SHP77 (cell line): ENCODE results near the gene RMDN3.
A peak's percentile ranks its signal among the peaks of the same experiment; 100 is the strongest.

Experiments
- DNase-seq, 2 experiments: peaks; one replicate each; lab custom pipeline; 2025; lab: John Stamatoyannopoulos, UW

RMDN3 gene, protein sequence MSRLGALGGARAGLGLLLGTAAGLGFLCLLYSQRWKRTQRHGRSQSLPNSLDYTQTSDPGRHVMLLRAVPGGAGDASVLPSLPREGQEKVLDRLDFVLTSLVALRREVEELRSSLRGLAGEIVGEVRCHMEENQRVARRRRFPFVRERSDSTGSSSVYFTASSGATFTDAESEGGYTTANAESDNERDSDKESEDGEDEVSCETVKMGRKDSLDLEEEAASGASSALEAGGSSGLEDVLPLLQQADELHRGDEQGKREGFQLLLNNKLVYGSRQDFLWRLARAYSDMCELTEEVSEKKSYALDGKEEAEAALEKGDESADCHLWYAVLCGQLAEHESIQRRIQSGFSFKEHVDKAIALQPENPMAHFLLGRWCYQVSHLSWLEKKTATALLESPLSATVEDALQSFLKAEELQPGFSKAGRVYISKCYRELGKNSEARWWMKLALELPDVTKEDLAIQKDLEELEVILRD

DNA sequence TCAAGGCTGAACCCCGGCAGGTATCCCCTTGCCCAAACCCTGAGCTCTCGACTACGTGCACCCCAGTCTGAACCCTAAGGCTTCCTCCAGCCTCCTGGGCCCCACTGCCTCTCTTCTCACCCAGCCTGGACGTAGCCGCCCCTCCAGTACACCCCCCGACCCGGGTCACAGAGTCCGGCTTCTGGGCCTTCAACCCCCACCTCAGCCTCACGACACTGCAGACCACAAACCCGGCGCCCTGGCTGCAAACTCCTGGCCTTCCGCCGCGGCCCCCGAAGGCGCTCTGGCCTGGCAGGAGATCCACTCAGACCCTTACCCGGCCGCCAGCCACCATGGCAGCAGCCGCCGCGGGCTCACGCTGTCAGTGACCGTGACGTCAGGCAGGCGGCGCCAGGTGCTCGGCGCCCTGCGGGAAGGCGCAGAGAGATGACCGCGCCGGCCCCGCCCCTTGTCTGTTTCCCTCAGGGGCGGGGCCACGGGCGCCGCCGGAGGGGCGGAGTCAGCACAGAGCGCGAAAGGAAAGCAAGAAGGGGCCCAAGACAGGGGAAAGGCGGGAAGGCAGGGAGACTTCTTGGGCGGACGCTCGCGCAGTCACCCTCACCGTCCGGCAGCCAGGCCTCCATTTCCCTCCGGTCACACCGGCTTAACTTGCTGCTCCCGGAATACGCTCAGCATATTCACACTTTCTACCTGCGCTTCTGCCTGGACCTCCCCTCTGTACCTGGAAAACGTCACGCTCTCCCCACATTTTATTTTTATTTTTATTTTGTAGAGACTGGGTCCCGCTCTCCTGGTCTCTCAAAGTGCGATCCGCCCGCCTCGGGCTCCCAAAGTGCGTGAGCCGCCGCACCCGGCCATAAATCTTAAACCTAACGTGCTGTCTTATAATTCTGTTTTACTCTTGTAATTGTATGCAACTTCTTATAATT is at the start of gene RMDN3:
RMDN3 (minus strand) TSS at position 372 of the 929 bp plus-strand sequence. CDS start 471 bp downstream, outside the sequence.
- DNase-seq, result peak; percentile 87 to 89

DNA sequence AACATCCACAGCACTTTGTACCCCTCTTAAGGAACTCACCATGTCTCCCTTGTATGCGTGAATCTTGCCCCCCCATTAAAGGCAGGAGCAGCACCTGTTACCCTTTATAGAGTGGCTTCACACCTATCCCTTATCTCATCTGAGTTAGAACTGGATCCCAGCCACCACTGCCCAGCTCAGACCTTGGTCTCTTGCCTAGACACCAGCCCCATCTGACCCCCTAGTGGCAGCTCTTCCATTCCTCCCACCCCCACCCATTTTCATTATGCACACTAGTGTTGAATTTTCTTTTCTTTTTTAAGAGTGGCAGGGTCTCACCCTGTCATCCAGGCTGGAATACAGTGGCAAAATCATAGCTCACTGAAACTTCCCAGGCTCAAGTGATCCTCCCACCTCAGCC is 48.6 kb upstream of the RMDN3 start:
- DNase-seq, result no peak

DNA sequence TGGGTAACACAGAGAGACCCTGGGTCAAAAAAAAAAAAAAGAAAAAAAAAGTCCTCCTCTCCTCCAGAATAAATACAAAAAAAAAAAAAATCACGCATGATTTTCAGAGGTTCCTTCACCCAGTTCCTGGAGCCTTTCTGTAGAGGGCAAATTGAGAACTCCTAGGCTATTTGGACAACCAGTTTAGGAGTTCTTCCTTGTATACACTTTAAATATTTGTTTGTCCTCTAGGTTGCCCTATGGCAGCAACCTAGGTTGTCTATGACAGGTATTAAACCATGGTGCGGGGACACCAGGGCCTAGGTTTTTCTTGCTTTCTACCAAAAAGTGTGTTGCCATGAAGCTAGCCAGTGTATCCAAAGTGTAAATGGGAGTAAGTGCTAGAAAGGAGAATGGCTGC is 48.0 kb upstream of the RMDN3 start:
- DNase-seq, result no peak

DNA sequence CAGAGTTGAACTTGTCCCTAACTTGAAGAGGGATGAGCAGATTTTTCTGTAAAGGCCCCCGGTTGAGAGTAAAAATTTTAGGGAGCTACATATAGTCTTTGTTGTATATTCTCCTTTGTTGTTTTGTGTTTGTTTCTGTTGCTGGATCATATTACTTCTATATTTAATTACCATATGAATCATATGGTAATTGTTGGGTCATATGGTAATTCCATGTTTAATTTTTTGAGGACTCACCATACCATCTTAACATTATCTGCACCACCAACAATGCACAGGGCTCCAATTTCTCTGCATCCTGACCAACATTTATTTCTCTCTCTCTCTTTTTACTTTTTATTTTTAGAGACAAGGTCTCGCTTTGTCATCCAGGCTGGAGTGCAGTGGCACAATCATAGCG is 44.5 kb upstream of the RMDN3 start:
- DNase-seq, result no peak

DNA sequence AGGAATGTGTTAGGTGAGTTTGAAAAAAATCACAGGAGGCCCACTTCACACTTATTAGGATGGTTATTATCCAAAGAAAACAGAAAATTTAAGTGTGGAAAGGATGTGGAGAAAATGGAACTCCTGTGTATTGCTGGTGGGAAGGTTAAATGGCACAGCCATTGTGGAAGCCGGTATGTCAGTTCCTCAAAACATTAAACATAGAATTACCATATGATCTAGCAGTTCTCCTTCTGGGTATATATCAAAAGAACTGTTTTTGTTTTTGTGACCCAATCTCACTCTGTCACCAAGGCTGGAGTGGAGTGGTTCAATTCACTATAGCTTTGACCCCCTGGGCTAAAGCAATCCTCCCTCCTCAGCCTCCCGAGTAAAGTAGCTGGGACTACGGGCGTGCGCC is 41.5 kb upstream of the RMDN3 start:
- DNase-seq, result no peak

DNA sequence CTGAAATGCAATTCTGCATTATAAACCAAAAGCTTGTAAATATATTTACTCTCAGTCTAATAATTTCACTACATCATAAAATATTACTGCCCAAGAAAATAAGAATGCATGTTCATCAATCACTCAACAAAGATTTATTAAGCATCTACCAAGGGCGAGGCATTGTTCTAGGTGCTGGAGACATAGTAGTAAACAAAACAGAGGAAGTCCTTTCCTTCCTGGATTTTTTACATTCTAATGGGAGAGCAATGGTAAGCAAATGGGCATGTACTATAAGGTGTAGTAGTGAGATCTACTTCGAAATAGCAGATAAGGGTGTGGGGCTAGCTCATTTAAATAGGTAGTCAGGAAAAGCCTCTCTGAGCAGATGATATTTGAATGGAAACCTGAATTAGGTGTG is 41.0 kb upstream of the RMDN3 start:
- DNase-seq, result no peak

DNA sequence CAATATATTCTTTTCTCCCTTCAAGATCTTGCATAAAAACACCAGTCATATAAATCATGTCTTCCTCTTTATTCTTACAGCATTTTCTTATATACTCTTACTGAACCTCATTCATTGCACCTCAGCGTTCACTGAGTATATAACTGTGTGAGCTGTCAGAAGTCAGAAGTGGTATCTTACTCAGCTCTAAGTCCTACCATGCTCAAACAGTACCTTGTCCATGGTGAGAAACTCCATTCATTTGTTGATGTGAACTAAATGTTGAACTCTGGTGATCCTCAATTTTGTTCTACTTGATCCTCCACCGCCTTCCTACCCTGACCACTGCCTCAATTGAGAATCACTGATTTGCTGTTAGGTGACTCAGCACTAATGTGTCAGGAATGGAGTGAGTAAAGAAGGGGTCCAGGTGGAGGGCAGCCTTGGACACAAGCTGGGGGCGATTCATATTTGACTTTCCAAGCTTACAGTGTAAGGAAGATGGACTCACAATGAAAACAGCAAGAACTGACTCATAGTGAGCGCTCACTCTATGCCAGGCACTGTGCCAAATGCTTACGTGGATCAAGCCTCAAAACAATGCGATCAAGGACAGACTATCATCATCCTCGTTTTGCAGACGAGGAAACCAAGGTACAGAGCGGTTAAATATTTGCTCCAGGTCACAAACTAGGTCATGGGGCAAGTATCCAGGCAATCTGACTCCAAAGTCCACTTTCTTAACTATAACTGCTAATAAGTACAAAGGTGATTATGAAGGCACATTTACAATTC is 38.3 kb upstream of the RMDN3 start:
- peak; percentile 48 to 52 for DNase-seq

DNA sequence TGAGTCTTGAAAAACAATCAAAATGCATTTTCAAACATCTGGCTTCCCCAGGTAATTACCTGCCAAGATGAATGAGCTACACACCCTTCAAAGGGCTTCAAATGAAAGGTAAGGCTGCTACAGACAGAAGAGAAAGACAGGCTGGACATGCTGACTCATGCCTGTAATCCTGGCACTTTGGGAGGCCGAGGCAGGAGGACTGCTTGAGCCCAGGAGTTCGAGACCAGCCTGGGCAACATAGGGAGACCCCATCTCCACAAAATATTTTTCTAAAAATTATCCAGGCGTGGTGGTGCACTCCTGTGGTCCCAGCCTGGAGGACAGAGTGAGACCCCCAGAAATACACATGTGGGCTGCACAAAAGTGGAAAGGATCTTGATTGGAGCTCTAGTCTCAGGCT is 37.3 kb upstream of the RMDN3 start:
- no peak for DNase-seq

DNA sequence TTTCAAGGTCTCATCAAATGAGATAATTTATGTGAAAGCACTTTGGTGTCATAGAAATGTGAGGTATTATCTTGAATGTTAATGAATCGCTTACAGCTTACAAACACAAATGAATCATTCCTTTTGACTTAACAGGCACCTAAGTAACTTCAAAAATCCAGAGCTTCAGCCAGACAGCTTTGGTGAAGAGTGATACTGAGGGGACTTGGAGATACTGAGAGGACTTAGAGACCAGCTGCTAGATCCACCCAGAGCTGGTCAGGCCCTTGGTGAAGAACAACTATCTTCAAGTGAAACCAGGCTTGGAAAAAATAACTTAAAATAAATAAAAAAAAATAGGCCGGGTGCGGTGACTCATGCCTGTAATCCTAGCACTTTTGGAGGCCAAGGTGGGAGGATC is 35.7 kb upstream of the RMDN3 start:
- no peak for DNase-seq

DNA sequence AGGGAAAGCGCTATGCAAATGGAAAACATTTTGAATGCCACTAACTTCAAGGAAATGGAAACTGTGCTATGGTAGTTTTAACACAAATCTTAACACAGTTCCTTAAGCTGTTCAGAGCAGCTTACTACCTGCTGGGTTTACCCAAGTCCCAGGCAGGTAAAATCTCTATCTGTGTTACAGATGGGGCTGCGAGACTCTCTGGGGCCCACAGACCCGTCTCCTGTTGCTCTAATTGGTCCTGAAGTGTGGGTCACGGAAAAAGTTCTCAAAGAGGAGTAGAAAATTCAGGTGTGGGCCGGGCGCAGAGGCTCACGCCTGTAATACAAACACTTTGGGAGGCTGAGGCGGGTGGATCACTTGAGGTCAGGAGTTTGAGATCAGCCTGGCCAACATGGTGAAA is 34.9 kb upstream of the RMDN3 start:
- DNase-seq, result no peak

DNA sequence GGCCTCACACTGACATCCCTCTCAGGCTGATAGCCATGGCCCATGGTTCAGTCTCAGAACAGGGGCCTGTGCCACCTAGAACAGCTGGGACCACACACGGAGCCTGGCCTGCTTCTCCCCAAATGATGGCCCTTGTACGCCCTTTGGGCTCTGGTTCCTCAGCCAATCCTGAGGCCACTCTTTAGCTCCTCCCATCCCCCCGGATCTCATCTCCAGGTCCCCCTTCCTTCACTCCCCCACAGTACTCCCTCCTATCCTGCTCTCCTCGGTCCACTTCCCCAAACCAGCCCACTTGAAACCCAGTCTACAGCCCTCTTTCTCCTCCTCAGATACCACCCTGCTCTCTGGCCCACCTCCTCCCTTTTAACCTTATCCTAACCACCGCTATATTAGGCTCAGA is 34.1 kb upstream of the RMDN3 start:
- no peak for DNase-seq

DNA sequence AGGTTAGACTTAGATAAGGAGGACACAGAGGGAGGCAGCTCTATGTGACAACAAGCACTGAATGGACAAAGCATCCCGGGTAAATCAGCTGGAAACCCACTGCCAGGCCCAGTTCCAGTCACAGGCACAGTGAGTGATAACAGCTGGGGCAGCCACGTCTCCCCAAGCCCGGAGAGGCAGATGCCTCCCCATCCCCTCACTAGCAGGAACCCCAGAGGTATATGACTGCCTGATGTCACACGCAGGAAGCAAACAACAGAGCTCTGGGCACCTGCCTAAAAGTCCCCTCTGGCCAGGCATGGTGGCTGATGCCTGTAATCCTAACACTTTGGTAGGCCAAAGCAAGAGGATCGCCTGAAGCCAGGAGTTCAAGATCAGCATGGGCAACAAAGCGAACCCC is 32.9 kb upstream of the RMDN3 start:
- DNase-seq, result no peak

DNA sequence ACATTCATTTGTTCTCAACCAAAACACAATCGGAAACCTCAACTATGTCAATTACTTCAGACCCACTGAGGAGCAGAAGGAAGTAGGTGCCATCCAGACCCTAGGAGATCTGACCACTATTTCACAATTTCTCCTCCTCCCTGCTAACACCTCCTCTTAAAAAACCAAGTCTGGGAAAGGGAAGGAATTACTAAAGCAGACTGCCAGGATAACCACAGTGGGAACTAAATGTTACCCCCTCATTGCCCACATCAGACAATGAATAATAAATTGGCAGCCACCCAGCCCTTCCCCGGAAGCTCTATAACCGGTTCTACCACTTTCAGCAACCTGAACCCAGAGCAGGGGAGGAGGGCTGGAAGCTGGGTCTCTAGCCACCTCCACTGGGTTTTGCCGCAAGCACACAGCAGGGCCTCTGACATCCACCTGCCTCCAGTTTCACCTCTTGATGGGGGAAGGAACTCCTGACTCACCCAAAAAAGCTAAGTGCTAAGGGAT is 32.3 kb upstream of the RMDN3 start:
- peak in 1 of 2 experiments; percentile 31 for DNase-seq

DNA sequence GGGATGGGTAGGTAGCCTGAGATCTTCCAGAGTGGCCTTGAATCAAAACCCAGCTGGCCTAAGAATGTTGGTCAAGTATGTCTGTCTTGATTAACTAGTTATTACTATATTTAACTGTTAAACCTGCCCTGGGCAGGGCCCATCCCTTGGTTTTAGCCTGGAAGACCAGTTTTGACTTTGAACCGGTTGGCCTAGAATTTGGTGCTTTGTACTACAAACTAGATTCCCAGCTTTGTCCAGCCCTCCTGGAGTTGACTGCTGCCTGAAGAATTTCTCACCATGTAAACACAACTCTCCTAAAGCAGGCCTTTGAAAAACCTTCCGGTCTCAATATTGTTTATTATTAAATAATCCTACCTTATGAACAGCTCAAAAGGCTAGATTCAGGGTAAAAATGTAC is 30.8 kb upstream of the RMDN3 start:
- no peak for DNase-seq

DNA sequence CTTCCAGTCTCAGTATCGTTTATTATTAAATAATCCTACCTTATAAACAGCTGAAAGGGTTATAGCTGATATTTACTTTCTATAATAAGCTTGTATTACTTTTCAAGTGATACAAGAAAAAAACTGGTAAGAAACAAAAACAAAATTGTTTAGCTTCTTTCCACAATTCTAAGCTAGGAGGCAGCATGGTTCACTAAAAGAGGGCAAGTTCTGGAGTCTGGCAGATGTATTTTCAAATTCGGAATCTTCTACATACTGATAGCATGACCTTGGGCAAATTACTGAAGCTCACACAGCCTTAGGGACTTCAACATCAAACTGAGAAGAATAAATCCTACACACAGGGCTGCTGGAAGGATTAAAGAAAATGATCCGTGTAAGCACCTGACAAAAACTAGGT is 30.1 kb upstream of the RMDN3 start:
- DNase-seq, result no peak

DNA sequence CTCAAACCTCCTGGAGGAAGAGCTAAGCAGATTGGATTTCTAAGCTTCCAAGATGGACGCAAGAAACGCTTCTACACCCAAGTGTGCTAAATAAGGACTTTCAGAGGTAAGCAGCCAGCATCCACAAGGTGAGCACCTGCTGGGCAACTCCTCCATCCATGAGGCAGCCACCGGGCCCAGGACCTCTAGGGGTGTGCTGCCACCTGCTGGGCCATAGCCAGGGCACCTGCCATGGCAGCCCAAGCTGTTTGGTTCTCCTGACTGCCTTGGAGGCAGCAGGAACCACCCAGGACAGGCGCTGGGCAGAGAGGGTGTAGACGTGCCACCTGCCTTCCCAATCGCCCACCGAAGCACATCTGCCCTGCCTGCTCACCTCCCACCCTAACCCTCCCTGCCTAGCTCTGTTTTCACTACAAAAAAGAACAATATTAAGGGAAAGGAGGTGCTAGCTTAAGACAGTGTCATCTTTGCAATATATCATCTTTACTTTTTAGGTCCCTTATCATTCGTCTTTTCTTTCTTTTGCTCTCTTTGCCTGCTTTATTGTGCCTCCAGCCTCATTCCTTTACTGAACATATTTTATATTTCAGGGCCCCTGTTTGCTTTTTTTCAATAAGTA is 27.7 kb upstream of the RMDN3 start:
- DNase-seq, result peak; percentile 70 to 73

DNA sequence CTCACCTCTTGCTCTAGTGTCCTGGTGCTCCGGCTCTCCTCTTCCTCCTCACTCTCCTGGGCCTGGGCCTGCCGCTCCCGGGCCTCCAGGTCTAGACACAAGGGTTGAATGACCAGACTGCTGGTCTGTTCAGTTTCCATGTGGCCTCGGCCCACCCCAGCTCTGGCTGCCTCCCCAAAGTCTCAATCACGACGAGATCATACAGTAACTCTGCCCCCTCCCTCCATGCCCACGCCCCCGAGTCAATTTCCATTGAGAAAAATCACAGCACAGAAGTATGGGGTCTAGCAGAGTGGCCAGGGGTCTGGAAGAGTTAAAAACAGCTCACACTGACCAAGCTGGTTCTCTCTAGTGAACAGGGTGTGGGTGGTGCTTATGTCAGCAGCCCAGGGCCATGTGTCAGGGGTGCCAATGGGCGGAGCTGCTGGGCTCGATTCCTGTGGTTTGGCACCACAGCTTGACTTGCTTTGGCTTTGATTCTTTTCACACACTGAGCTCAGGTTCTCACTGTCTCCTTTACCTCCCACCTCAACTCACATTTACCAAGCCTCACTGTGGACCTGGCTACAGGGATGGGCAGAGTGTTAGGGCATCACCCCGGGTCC is 21.6 kb upstream of the RMDN3 start:
- DNase-seq, result no peak

DNA sequence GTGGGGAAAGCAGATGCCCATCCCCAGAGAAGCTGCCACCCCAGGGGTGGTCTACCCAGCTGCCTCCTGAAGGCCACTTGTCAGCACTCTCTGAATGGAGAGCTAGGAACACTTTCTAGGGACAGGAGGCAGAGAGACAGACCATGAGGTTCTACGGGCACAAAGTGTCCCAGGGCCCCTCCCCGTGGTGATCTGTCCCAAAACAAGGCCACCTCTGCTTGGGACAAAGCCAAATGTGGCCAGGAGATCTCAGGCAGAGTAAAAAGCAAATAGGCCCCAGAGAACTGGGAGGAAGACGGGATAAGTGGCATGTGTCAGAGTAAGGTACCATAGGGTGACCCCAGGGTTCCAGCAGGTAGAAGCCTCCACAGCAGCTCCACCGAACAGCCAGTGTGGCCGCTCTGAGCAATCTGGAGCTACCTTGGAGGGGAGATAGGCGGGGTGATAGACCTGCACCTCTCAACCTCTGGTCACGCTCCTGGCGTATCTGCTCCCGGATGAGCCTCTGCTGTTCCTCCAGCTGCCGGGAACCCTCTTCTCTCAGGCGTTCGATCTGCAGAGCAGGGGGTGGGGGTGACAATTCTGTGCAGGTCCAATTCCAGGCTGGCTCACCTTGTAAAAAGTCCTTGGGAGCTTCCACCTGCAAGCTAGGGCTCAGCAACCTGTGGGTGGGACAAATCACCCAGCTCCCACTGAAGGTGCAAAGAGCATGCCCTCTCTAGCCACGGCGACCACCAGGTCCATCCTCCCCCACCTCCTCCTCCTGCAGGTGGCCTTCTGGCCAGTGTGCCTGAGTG is 20.9 kb upstream of the RMDN3 start:
- DNase-seq, result no peak

DNA sequence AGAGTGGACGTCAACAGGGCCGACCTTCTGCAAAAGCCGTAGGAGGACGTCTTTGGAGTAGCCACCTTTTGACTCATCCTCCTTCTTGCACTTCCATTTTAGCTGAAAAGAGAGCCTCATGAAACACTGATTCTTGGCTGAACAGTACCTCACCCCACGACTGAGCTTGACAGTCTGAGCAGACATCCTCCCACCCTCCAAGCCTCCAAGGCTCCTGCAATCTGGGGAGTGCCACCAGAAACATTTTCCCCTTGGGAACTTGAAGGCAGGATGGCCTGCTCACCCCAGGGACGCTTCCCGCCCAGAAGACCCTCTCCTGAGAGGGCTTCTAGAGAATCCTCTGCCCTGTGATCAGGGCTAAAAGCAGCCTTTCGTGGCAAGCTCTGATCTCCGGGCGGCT is 20.0 kb upstream of the RMDN3 start:
- DNase-seq, result no peak

DNA sequence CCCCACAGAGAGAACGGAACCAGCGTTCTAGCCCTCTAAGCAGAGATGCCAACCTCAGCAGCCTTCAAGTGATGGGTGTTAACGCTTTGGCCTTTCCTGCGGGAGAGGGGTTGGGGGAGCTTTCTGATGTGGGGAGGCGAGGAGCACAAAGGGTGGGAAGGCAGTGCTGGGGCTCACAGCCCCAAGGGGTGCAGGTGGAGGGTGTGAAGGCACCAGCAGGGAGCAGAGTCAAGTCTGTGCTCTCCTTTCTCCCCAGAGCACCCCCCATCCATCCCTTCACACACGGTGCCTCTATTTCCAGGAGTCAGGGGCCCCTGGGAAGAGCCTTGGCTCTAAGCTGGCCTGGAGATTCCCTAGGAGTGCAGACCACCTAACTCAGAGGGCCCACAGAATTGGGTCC is 18.8 kb upstream of the RMDN3 start:
- DNase-seq, result no peak
